ENCODE results near the gene AP1B1.
"Not testable (repeated sequence)": the region's sequence is repeated elsewhere in the genome, so short reads cannot be mapped to it uniquely, and the experiment has no call there.

AP1B1 gene

DNA sequence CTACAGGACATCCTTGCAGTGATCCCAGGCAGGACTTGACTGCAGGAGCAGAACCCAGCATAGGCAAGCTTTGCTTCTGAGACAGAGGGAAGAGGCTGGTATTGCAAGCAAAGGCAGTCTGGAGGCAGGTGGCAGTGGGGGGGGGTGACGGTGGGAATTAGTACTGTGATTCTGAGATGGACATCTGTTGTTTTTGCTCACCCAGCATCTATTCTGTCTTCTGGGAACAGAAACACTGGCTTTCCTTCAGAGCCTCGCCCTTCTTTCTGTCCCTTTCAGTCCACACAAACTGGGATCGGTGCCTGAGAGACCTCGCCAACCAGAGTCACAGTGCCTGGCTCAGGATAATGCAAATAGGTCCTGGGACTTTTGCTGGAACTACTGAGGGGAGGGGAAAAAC lies 41.7 kb downstream of the AP1B1 start:
- no peak for ATAC-seq

DNA sequence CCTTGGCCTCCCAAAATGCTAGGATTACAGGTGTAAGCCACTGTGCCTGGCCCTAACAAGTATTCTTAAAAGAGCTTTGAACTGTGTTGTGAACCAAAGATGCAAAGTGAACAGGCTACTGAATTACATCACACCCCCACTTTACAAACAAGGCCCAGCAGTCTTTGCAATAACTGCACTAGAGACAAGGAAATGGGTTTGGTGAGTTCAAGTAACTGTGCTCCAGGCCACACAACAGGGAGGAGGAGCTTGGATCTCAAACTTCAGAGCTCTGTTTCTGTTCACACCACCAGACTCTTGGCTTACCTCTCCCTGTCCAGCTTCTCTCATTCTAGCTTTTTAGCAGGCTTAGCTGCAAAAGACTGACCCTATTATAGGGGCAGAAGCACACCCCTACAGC lies 42.4 kb downstream of the AP1B1 start:
- ATAC-seq: no peak

- not testable (repeated sequence) for ATAC-seq
Measured at GRCh38 chr22:29344889-29345288, 43.5 kb downstream of the AP1B1 start.

DNA sequence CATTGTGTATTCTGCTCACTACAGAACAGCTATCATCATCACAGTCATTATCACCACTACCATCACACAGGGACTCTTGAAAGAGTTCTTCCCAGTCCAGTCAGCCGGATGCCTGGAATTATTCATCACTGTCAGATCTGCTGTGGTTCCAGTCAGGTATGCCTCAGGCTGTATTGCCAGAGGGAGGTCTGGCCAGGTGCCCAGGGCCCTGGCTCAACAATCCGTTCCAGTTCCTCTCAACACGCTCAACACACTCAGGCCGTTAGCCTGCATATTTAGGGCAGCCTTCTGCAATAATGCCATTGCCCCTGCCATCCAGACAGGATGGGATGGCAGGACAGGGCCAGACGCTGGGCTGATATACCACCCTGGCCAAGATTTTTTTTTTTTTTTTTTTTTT lies 44.2 kb downstream of the AP1B1 start:
- no peak for ATAC-seq

DNA sequence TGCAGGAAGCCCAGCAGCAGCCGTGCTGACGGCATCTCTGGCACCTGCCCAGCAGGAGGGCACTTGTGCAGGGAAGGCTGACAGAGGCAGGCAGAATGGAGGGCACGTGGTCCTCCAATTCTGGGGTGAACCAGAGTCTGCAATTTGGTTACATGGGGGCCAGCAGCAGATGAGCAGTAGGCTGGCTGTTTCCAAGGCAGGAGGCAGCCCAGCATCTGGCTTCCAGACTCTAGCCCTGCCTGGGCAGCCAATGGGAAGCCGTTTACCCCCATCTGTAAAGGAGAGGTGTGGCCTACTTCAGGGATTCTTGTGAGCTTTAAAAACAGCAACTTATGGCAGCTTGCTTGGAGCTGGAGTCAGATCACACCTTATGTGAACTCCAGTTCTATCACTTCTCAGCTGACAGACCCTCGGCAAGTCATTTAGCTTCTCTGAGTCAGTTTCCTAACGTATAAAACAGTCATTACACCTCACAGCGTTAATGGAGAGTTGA lies 45.0 kb downstream of the AP1B1 start:
- peak; percentile 48 to 73 for ATAC-seq

GRCh38 chr22:29342577-29343312 lies 45.6 kb downstream of the AP1B1 start:
- no peak for ATAC-seq

- no peak for ATAC-seq
Measured at GRCh38 chr22:29342177-29342576, 46.2 kb downstream of the AP1B1 start.

GRCh38 chr22:29341849-29342127 lies 46.6 kb downstream of the AP1B1 start:
- ATAC-seq: no peak

GRCh38 chr22:29341056-29341848 lies 47.1 kb downstream of the AP1B1 start:
- no peak for ATAC-seq

DNA sequence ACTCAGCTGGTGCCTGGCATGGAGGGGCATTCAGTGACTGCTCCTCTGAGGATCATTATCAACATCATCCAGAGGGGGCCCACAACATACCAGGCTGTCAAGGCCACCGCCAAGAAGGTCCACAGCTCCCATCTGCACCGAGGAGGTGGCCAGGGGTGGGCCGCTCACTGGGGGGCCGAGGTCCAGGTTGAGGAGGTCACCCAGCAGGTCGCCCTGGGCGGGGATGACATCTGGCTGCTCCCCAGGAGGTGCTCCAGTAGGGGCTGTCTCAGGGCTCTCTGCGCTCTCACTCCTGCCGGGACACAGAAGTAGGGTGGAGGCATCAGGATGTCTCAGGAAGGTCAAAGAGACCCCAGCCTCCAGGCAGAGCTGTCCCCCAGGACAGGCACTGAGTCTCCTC lies 47.8 kb downstream of the AP1B1 start:
- ATAC-seq: no peak

- no peak for ATAC-seq
Measured at GRCh38 chr22:29339381-29340235, 48.8 kb downstream of the AP1B1 start.

DNA sequence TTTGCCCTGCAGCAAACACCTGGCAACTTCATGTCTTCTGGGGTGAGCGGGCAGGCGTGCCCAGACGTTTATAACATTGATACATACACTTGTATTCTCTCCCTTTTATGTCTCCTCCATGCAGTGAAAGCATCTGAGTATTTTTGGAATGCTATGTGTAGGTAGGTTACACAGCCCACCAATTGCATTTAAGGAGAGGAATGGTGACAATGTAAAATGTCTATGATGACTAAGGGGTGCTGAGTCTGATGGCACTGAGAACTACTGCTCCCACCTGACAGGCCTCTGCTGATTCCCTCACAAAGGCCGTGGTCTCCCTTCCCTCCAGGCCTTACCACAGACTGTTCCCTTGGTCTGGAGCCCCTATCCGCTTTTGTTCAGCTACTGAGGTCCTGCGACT lies 50.0 kb downstream of the AP1B1 start:
- no peak for ATAC-seq

GRCh38 chr22:29337631-29338284 lies 50.6 kb downstream of the AP1B1 start:
- ATAC-seq: no peak

GRCh38 chr22:29336751-29337490 lies 51.4 kb downstream of the AP1B1 start:
- no peak for ATAC-seq

DNA sequence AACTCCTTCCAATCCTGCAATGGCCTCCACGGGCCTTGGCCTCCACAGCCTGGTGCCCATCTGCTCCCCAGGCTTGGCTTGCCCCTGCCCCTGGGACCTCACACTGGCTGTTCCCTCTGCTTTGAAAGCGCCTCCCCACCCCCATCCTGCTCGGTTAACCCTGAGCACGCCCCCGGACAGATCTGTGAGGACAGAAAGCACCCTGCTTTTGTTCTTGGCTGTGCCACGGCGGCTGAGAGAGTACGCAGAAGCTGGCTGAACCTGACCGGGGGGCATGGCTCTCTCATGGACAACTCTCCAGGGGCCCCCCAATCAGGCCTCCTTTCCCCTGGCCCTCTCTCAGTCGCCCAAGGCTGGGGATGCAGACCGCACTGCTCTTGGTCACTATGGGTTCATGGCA lies 52.7 kb downstream of the AP1B1 start:
- ATAC-seq: no peak

GRCh38 chr22:29334696-29335344 lies 53.5 kb downstream of the AP1B1 start:
- ATAC-seq: no peak

DNA sequence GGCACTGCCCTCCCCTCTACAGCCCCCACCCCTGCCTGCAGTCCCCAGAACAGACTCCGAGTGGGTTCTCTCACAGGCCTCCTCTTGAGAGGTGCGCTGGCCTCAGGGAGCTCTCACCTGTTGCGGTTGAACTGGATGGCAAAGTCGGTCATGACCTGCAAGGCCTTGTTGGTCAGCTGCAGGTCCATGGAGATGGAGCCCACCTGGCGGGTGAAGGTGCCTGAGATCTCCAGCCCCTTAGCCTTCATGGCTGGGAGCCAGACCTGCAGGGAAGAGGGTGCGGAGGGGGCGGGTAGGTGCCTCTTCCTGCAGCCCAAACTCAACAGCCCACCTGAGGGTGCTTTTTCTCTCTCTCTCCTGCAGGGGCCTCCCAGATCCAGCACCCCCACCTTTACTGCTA lies 54.2 kb downstream of the AP1B1 start:
- ATAC-seq: no peak

DNA sequence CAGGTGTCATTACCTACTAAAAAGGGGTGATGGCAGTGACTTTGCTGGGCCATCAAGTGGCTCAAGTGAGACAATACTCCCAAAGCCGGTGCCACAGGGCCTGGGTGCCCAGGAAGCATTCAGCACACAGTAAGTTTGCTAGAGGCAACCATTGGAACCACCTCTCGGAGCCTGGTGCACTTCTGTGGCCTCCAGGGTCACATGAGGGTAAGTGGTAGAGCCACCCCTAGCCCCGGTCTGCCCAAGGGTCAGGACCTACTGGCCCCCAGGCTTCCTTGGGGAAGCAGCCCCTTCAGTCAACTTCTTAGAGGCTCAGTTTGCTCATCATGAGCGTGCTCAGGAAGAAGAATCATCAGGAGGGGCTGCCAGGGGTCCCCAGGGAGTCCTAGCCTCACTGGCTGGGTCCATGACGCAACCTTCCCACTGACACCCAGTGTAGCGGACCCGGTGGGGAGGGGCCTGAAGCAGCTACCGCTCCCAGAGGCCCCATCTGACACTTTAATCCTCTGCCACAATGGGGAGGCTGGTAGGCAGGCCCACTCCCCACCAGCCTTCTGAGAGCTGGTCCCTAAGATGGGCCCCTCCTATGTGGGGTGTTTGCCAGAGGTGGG lies 55.4 kb downstream of the AP1B1 start:
- no peak for ATAC-seq

GRCh38 chr22:29331658-29332300 lies 56.6 kb downstream of the AP1B1 start:
- no peak for ATAC-seq

DNA sequence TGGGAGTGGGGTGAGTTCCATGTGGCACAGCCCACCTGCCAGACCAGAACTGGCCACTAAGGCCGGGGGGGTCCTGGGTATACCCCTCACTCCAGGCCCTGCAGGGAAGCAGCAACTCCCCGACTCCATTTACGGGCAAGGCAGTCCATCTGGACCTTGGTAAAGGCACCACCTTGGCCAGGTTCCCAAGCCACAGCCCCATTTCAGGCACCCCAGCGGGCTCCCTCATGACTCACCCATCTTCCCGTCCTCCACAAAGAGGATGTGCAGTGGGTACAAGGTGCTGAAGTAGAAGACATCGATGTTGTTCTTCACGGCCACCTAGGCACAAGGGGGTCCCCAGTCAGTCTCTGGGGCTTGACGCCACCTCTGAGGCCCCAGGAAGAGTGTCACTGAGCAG lies 57.2 kb downstream of the AP1B1 start:
- ATAC-seq: no peak

DNA sequence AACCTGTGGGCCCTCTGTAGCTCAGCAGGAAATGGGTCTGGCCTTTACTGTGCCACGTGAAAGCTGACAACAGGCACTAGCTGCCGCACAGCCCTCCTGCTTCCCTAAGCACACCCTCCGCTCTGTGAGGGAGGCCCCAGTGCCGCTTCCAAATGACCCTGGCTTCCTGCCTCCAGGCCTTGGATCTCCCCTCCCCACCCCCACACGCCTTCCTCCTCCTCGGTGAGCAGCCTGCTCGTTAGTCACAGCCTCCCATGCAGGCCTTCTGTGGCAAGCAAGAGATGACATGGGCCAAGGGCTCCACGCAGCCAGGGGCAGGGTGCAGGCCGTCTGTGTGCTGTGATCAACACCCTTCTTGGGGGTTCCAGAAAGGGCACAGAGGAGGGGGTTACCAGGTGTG lies 57.6 kb downstream of the AP1B1 start:
- ATAC-seq: no peak

Measured in activated CD4-positive, CD25-positive, alpha-beta regulatory T cell treated with anti-CD3 and anti-CD28 coated beads, Interleukin-2, amount 50 U/mL, for 24 hours (primary cell).